OCI-LY7 (cell line): ENCODE measurements around the gene TMEM178B. TPM values are rescaled to one million over a fixed set of nuclear protein-coding genes. Genes with fewer than 3 reads are reported as not detected.

Experiments used
- BruUV-seq: library from RNA; stranded (reverse); fragments of 400-500 nt; replicated peaks from 2 replicates; lab custom pipeline; 2021; lab: Mats Ljungman, UMichigan
- CTCF ChIA-PET: fragments of 300-600 bp; sonication (Branson Sonifier 250); formaldehyde crosslinking; loops from one replicate; lab custom pipeline; 2022; ENCODE audit warnings: antibody characterized with exemption; ENCODE audit not compliant: unreplicated experiment; lab: Charles Lee
- POLR2A ChIA-PET: fragments of 300-600 bp; sonication (Branson Sonifier 250); formaldehyde crosslinking; loops from one replicate; lab custom pipeline; 2022; ENCODE audit warnings: antibody characterized with exemption; lab: Charles Lee
- DNase-seq: peaks from one replicate; pipeline ENCODE4 v3.0.0-alpha.2; 2015; ENCODE audit warnings: low spot score
- H2AFZ ChIP-seq: fragments of 200-600 bp; sonication (generic), shearing (Covaris generic); 2 replicates; pipeline ENCODE4 v1.6.1; 2014; ENCODE audit warnings: mild to moderate bottlenecking, antibody characterized with exemption, low read length, moderate library complexity
- H3K27ac ChIP-seq: fragments of 200-600 bp; sonication (generic); 2 replicates; pipeline ENCODE4 v1.5.1; 2014; ENCODE audit warnings: mixed run types, low read depth, mild to moderate bottlenecking, moderate library complexity, low read length, inconsistent platforms; ENCODE audit not compliant: poor library complexity, severe bottlenecking
- H3K36me3 ChIP-seq: fragments of 200-600 bp; sonication (generic); 2 replicates; pipeline ENCODE4 v1.6.1; 2014; ENCODE audit warnings: mild to moderate bottlenecking, antibody characterized with exemption, low read length, moderate library complexity, mixed read lengths; ENCODE audit not compliant: insufficient read depth
- H3K4me1 ChIP-seq: fragments of 200-600 bp; sonication (generic); 2 replicates; pipeline ENCODE4 v1.5.1; 2014; ENCODE audit warnings: mild to moderate bottlenecking, low read length; ENCODE audit not compliant: insufficient read depth, poor library complexity, severe bottlenecking
- H3K4me2 ChIP-seq: fragments of 200-600 bp; sonication (generic); 2 replicates; pipeline ENCODE4 v1.6.1; 2014; ENCODE audit warnings: mild to moderate bottlenecking, low read length
- H3K4me3 ChIP-seq: fragments of 200-600 bp; sonication (generic); 2 replicates; pipeline ENCODE4 v1.5.1; 2014; ENCODE audit warnings: mild to moderate bottlenecking, low read depth, low read length; ENCODE audit not compliant: poor library complexity, severe bottlenecking
- H3K79me2 ChIP-seq: fragments of 200-600 bp; sonication (generic); 2 replicates; pipeline ENCODE4 v1.6.1; 2016; ENCODE audit warnings: low read depth, mild to moderate bottlenecking, low read length, moderate library complexity, mixed read lengths; ENCODE audit not compliant: insufficient read depth
- H3K9me2 ChIP-seq: fragments of 200-600 bp; sonication (generic); 2 replicates; pipeline ENCODE4 v1.6.1; 2016; ENCODE audit warnings: mild to moderate bottlenecking, low read length, mixed read lengths; ENCODE audit not compliant: insufficient read depth
- H3K9me3 ChIP-seq: fragments of 200-600 bp; sonication (generic); 2 replicates; pipeline ENCODE4 v1.6.1; 2014; ENCODE audit warnings: mild to moderate bottlenecking, mixed run types, low read length, mixed read lengths
- H4K20me1 ChIP-seq: fragments of 200-600 bp; sonication (generic); 2 replicates; pipeline ENCODE4 v1.6.1; 2014; ENCODE audit warnings: mild to moderate bottlenecking, antibody characterized with exemption, low read length, moderate library complexity, mixed read lengths; ENCODE audit not compliant: insufficient read depth
- EZH2phosphoT487 ChIP-seq: fragments of 200-600 bp; sonication (generic); IDR thresholded peaks from 2 replicates; pipeline ENCODE4 v1.6.1; 2018; ENCODE audit warnings: low read depth, borderline replicate concordance, mild to moderate bottlenecking, mixed run types, antibody characterized with exemption, low read length, moderate library complexity, mixed read lengths
- intact Hi-C: fragments of 100-400 bp; cut with micrococcal nuclease; formaldehyde crosslinking; loops from one replicate; pipeline ENCODE4 v1.10.0; 2022; ENCODE audit not compliant: unreplicated experiment
- total RNA-seq, 2 experiments: library from RNA; depleted of rRNA in 1 of 2; stranded (reverse); fragments of >200 nt in 1 of 2; shearing (Covaris generic) in 1 of 2; gene quantifications; 2 replicates each; pipeline ENCODE4 v1.2.3, GENCODE V29; 2014 to 2022
- TF ChIP-seq, protein P1 (sequence below): fragments of 200-600 bp; sonication (generic); conservative IDR thresholded peaks from 2 replicates; pipeline ENCODE4 v1.5.1; 2014; ENCODE audit warnings: mild to moderate bottlenecking, antibody characterized with exemption, low read length, moderate library complexity, mixed read lengths

Gene TMEM178B
- total RNA-seq, 2 experiments from 2014 or later = not detected

DNA sequence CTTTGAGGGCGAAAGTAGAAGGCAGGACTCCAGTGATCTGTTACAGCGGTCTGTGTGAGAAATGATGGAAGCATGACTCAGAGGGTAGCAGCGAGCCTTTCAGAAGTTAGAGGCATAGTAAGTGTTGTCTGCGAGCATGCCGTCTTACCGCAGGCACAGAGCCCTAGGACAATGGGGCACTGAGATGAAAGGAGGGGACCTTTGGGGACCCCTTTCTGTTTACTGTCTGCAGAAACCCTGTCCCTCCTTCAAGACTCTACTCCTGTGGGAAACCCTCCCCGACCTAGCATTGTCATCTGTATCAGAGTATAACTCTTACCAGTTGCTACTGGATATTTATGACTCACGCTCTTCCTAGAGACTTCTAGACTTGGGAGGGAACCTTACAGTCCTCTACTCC, 390.1 kb downstream of the TMEM178B start:
- CTCF ChIA-PET = no interaction called here
- Histone ChIP-seq H4K20me1 (no peaks in the 10 kb centered on the region), H3K36me3 (no peaks in the 10 kb centered on the region), H3K4me1 (no peaks in the 10 kb centered on the region), H2AFZ (no peak overlapping the region), H3K4me2 (no peak overlapping the region), H3K27ac (no peak overlapping the region), H3K79me2 (no peaks in the 10 kb centered on the region), H3K9me3 (no peaks in the 10 kb centered on the region), H3K4me3 (no peak overlapping the region), H3K9me2 (no peaks in the 10 kb centered on the region)
- TF ChIP-seq EZH2phosphoT487 = no peak
- TF ChIP-seq, protein P1, sequence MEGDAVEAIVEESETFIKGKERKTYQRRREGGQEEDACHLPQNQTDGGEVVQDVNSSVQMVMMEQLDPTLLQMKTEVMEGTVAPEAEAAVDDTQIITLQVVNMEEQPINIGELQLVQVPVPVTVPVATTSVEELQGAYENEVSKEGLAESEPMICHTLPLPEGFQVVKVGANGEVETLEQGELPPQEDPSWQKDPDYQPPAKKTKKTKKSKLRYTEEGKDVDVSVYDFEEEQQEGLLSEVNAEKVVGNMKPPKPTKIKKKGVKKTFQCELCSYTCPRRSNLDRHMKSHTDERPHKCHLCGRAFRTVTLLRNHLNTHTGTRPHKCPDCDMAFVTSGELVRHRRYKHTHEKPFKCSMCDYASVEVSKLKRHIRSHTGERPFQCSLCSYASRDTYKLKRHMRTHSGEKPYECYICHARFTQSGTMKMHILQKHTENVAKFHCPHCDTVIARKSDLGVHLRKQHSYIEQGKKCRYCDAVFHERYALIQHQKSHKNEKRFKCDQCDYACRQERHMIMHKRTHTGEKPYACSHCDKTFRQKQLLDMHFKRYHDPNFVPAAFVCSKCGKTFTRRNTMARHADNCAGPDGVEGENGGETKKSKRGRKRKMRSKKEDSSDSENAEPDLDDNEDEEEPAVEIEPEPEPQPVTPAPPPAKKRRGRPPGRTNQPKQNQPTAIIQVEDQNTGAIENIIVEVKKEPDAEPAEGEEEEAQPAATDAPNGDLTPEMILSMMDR = no peak
- DNase-seq = no peak
- POLR2A ChIA-PET = no interaction called here
- intact Hi-C loops = no loop called here
- no TSS peak for BruUV-seq

DNA sequence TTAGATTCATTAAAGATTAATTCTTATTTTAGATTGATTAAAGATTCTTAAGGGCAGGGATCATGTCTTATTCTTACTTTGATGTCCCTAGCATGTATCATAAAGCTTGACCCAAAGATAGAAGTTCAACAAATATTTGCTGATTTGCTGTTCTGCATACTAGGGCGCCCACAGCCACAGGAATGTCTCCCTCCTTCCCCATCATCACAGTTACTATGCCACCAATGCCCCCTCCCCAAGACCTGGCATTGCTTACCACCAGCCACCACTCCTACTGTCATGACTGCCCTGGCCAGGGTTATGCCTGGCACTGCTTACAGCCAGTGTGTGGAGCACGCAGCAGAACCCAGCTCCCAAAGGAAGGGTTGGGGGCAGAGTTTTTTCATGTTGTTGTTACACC, 390.7 kb downstream of the TMEM178B start:
- no peak overlapping the region for H3K4me2 ChIP-seq
- no peak for TF ChIP-seq EZH2phosphoT487
- TF ChIP-seq, protein P1 = no peak
- no TSS peak for BruUV-seq
- intact Hi-C loops = no loop called here
- H3K4me1 ChIP-seq = no peaks in the 10 kb centered on the region
- no peaks in the 10 kb centered on the region for H3K79me2 ChIP-seq
- no peaks in the 10 kb centered on the region for H3K36me3 ChIP-seq
- no peak for DNase-seq
- H3K4me3 ChIP-seq = no peak overlapping the region
- no peak overlapping the region for H3K27ac ChIP-seq
- ChIA-PET CTCF (no interaction called here), POLR2A (interaction anchor here (0.6 kb wide), 1 partner anchor 275 kb away, joined by 3 read pairs; no protein-coding TSS in a partner anchor)
- no peaks in the 10 kb centered on the region for H3K9me2 ChIP-seq
- no peaks in the 10 kb centered on the region for H3K9me3 ChIP-seq
- no peaks in the 10 kb centered on the region for H4K20me1 ChIP-seq
- H2AFZ ChIP-seq = no peak overlapping the region

DNA sequence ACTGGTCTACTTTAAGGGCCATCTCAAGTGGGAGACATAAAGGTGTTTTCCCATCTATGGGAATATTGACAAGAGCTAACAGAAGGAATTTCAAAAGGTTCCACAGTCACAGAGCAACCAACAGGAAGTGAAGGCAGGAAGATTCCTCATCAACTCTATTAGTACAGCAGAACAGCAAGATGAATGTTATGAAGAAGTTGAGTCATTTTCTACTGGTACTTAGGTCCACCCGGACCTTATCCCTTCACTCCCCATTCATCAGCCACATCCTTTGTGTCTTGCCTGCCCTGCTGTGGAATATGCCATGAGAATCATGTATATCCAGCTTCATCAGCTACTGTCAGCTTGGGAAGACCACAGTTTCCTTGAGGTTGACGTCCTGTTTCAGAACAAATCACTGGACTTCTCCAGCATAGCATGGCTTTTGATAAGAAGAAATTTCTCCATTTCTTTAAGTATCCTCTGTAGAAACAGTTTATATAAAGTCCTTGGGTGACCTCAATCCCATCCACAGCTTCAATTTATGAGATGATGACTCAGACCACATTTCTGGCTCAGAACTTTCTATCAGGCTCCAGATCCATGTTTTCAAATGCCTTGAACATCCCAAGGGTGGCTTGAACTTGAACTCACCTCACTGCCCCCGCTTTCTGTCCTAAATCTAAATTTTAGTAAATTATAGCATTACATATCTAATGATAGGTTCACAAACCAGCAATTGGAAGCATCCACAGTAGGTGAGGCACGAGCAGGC, 392.5 kb downstream of the TMEM178B start:
- TF ChIP-seq EZH2phosphoT487 = no peak
- TF ChIP-seq, protein P1 = no peak
- H3K9me2 ChIP-seq = no peaks in the 10 kb centered on the region
- no TSS peak for BruUV-seq
- ChIA-PET CTCF (no interaction called here), POLR2A (no interaction called here)
- H2AFZ ChIP-seq = no peak overlapping the region
- no peak overlapping the region for H3K4me3 ChIP-seq
- no peaks in the 10 kb centered on the region for H4K20me1 ChIP-seq
- no peaks in the 10 kb centered on the region for H3K36me3 ChIP-seq
- no peak for DNase-seq
- no peak overlapping the region for H3K27ac ChIP-seq
- no peaks in the 10 kb centered on the region for H3K9me3 ChIP-seq
- no peaks in the 10 kb centered on the region for H3K79me2 ChIP-seq
- no peak overlapping the region for H3K4me2 ChIP-seq
- intact Hi-C loops = no loop called here
- no peaks in the 10 kb centered on the region for H3K4me1 ChIP-seq
